ENCODE data around the gene C1QTNF4.
"Not testable (repeated sequence)": the region's sequence is repeated elsewhere in the genome, so short reads cannot be mapped to it uniquely, and the experiment has no call there.

The C1QTNF4 gene

GRCh38 chr11:47593934-47594855, at the start of gene C1QTNF4:
Gene C1QTNF4, minus strand, starts transcription at chr11:47594411. Its CDS starts 3,601 bp downstream, at chr11:47590810.
- DNase-seq (ENCODE audit: low spot score in 2 of 2): no peak
- Histone ChIP-seq H3K36me3 (replicated peaks) (no peaks in the 10 kb centered on the region), H3K4me3 (no peak within 1 kb of the TSS), H3K4me1 (no peaks in the 10 kb centered on the region), H3K27me3 (ENCODE audit: low read depth) (peaks cover 4% of the 10 kb centered on the region; the same call in 1 of the 2 replicates), H3K9me3 (no peaks in the 10 kb centered on the region)
- in situ Hi-C loops (cut with MboI; ENCODE audit: low sequenced_read_pairs): no loop called here

- DNase-seq (ENCODE audit: low spot score in 2 of 2): peak; percentile 98
- Histone ChIP-seq H3K9me3 (no peaks in the 10 kb centered on the region), H3K36me3 (replicated peaks) (peaks cover 22% of the 10 kb centered on the region), H3K4me1 (peaks cover 15% of the 10 kb centered on the region), H3K4me3 (peak within 1 kb of the TSS; percentile 93), H3K27me3 (ENCODE audit: low read depth) (no peaks in the 10 kb centered on the region)
- in situ Hi-C loops (cut with MboI; ENCODE audit: low sequenced_read_pairs): loop anchor here (10.0 to 25.0 kb wide), 2 partner anchors 73 to 470 kb away; partner anchors contain the start of gene AGBL2
These were observed 48.1 kb upstream of the C1QTNF4 start, which contains the start of gene MTCH2 for GRCh38 chr11:47642099-47642855. Gene MTCH2, minus strand, starts transcription at chr11:47642559. Its CDS starts 94 bp downstream, at chr11:47642465.

GRCh38 chr11:47641600-47642098, 47.4 kb upstream of the C1QTNF4 start:
- no peaks in the 10 kb centered on the region for H3K27me3 ChIP-seq (ENCODE audit: low read depth)
- DNase-seq (ENCODE audit: low spot score in 2 of 2): no peak
- peak overlapping the region; percentile 93 for H3K4me3 ChIP-seq
- H3K36me3 ChIP-seq (replicated peaks): peaks cover 26% of the 10 kb centered on the region
- in situ Hi-C loops (cut with MboI; ENCODE audit: low sequenced_read_pairs): loop anchor here (10.0 to 25.0 kb wide), 2 partner anchors 73 to 471 kb away; partner anchors contain the start of gene AGBL2
- H3K9me3 ChIP-seq: no peaks in the 10 kb centered on the region
- H3K4me1 ChIP-seq: peaks cover 15% of the 10 kb centered on the region

- DNase-seq (ENCODE audit: low spot score in 2 of 2); H3K4me3 ChIP-seq; H3K9me3 ChIP-seq; H3K27me3 ChIP-seq (ENCODE audit: low read depth): not testable (repeated sequence)
- in situ Hi-C loops (cut with MboI; ENCODE audit: low sequenced_read_pairs): loop anchor here (10.0 to 25.0 kb wide), 2 partner anchors 74 to 472 kb away; partner anchors contain the start of gene AGBL2
- peaks cover 15% of the 10 kb centered on the region for H3K4me1 ChIP-seq
- H3K36me3 ChIP-seq (replicated peaks): peaks cover 27% of the 10 kb centered on the region
These were observed 46.3 kb upstream of the C1QTNF4 start for GRCh38 chr11:47640506-47640905.

- in situ Hi-C loops (cut with MboI; ENCODE audit: low sequenced_read_pairs): loop anchor here (25.0 kb wide), 1 partner anchor 476 kb away; no protein-coding TSS in a partner anchor
- H3K4me3 ChIP-seq; H3K4me1 ChIP-seq; H3K27me3 ChIP-seq (ENCODE audit: low read depth); H3K9me3 ChIP-seq; DNase-seq (ENCODE audit: low spot score in 2 of 2): not testable (repeated sequence)
- peaks cover 55% of the 10 kb centered on the region for H3K36me3 ChIP-seq (replicated peaks)
These were observed 42.1 kb upstream of the C1QTNF4 start for GRCh38 chr11:47636331-47636730.

- no peak overlapping the region for H3K4me3 ChIP-seq
- in situ Hi-C loops (cut with MboI; ENCODE audit: low sequenced_read_pairs): loop anchor here (25.0 kb wide), 1 partner anchor 481 kb away; no protein-coding TSS in a partner anchor
- no peaks in the 10 kb centered on the region for H3K9me3 ChIP-seq
- H3K27me3 ChIP-seq (ENCODE audit: low read depth): no peaks in the 10 kb centered on the region
- no peaks in the 10 kb centered on the region for H3K4me1 ChIP-seq
- DNase-seq (ENCODE audit: low spot score in 2 of 2): no peak
- peaks cover 62% of the 10 kb centered on the region for H3K36me3 ChIP-seq (replicated peaks)
These were observed 37.3 kb upstream of the C1QTNF4 start for GRCh38 chr11:47631473-47631872.

GRCh38 chr11:47628026-47628425, 33.8 kb upstream of the C1QTNF4 start:
- H3K9me3 ChIP-seq: no peaks in the 10 kb centered on the region
- peaks cover 67% of the 10 kb centered on the region for H3K36me3 ChIP-seq (replicated peaks)
- no peaks in the 10 kb centered on the region for H3K4me1 ChIP-seq
- H3K27me3 ChIP-seq (ENCODE audit: low read depth): no peaks in the 10 kb centered on the region
- H3K4me3 ChIP-seq: no peak overlapping the region
- no peak for DNase-seq (ENCODE audit: low spot score in 2 of 2)
- in situ Hi-C loops (cut with MboI; ENCODE audit: low sequenced_read_pairs): loop anchor here (25.0 kb wide), 1 partner anchor 484 kb away; no protein-coding TSS in a partner anchor

- in situ Hi-C loops (cut with MboI; ENCODE audit: low sequenced_read_pairs): loop anchor here (25.0 kb wide), 1 partner anchor 486 kb away; no protein-coding TSS in a partner anchor
- no peaks in the 10 kb centered on the region for H3K4me1 ChIP-seq
- H3K36me3 ChIP-seq (replicated peaks): peaks cover 74% of the 10 kb centered on the region
- H3K27me3 ChIP-seq (ENCODE audit: low read depth): no peaks in the 10 kb centered on the region
- no peak overlapping the region for H3K4me3 ChIP-seq
- H3K9me3 ChIP-seq: no peaks in the 10 kb centered on the region
- no peak for DNase-seq (ENCODE audit: low spot score in 2 of 2)
These were observed 32.0 kb upstream of the C1QTNF4 start for GRCh38 chr11:47626234-47626633.

- in situ Hi-C loops (cut with MboI; ENCODE audit: low sequenced_read_pairs): no loop called here
- Histone ChIP-seq H3K27me3 (ENCODE audit: low read depth) (no peaks in the 10 kb centered on the region), H3K4me1 (no peaks in the 10 kb centered on the region), H3K36me3 (replicated peaks) (peaks cover 73% of the 10 kb centered on the region), H3K4me3 (no peak overlapping the region), H3K9me3 (no peaks in the 10 kb centered on the region)
- no peak for DNase-seq (ENCODE audit: low spot score in 2 of 2)
These were observed 26.7 kb upstream of the C1QTNF4 start for GRCh38 chr11:47620836-47621378.

- in situ Hi-C loops (cut with MboI; ENCODE audit: low sequenced_read_pairs): no loop called here
- Histone ChIP-seq H3K4me1 (no peaks in the 10 kb centered on the region), H3K9me3 (no peaks in the 10 kb centered on the region), H3K27me3 (ENCODE audit: low read depth) (no peaks in the 10 kb centered on the region), H3K36me3 (replicated peaks) (peaks cover 45% of the 10 kb centered on the region), H3K4me3 (no peak overlapping the region)
- DNase-seq (ENCODE audit: low spot score in 2 of 2): no peak
These were observed 23.2 kb upstream of the C1QTNF4 start for GRCh38 chr11:47617417-47617809.

- H3K4me3 ChIP-seq: no peak overlapping the region
- peak; percentile 21 to 47 for DNase-seq (ENCODE audit: low spot score in 2 of 2)
- in situ Hi-C loops (cut with MboI; ENCODE audit: low sequenced_read_pairs): no loop called here
- H3K36me3 ChIP-seq (replicated peaks): peaks cover 39% of the 10 kb centered on the region
- no peaks in the 10 kb centered on the region for H3K4me1 ChIP-seq
- H3K27me3 ChIP-seq (ENCODE audit: low read depth): no peaks in the 10 kb centered on the region
- no peaks in the 10 kb centered on the region for H3K9me3 ChIP-seq
These were observed 22.7 kb upstream of the C1QTNF4 start for GRCh38 chr11:47616726-47617416.

- H3K4me1 ChIP-seq: no peaks in the 10 kb centered on the region
- no peak for DNase-seq (ENCODE audit: low spot score in 2 of 2)
- in situ Hi-C loops (cut with MboI; ENCODE audit: low sequenced_read_pairs): no loop called here
- H3K27me3 ChIP-seq (ENCODE audit: low read depth): no peaks in the 10 kb centered on the region
- H3K4me3 ChIP-seq: no peak overlapping the region
- no peaks in the 10 kb centered on the region for H3K9me3 ChIP-seq
- peaks cover 29% of the 10 kb centered on the region for H3K36me3 ChIP-seq (replicated peaks)
These were observed 21.0 kb upstream of the C1QTNF4 start for GRCh38 chr11:47615249-47615648.
